WI38 (cell line): ENCODE results near the gene METRN.

Experiments
- H3K4me3 ChIP-seq: 2 replicates; pipeline ENCODE4 v1.5.1; 2011; ENCODE audit warnings: low read depth, mild to moderate bottlenecking, control low read depth, low read length
- TF ChIP-seq, protein P1 (sequence below): IDR thresholded peaks from 2 replicates; pipeline ENCODE4 v1.5.1; 2012; ENCODE audit warnings: low read depth, mild to moderate bottlenecking, control low read depth, low read length

The METRN gene

DNA sequence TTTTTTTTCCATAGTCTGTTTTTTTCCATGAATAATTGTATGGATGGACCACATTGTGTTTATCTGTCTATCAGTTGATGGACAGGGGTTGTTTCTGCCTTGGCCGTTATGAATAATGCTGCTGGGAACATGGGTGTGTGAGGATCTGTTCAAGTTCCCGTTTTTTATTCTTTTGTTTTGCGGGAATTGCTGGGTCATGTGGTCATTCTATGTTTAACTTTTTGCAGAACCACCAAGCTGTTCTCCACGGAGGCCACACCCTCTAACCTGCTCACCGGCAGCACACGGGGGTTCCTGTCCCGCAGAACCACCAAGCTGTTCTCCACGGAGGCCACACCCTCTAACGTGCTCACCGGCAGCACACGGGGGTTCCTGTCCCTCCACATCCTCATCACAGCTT is 39.7 kb downstream of the METRN start:
- no peak overlapping the region for H3K4me3 ChIP-seq
- TF ChIP-seq, protein P1, sequence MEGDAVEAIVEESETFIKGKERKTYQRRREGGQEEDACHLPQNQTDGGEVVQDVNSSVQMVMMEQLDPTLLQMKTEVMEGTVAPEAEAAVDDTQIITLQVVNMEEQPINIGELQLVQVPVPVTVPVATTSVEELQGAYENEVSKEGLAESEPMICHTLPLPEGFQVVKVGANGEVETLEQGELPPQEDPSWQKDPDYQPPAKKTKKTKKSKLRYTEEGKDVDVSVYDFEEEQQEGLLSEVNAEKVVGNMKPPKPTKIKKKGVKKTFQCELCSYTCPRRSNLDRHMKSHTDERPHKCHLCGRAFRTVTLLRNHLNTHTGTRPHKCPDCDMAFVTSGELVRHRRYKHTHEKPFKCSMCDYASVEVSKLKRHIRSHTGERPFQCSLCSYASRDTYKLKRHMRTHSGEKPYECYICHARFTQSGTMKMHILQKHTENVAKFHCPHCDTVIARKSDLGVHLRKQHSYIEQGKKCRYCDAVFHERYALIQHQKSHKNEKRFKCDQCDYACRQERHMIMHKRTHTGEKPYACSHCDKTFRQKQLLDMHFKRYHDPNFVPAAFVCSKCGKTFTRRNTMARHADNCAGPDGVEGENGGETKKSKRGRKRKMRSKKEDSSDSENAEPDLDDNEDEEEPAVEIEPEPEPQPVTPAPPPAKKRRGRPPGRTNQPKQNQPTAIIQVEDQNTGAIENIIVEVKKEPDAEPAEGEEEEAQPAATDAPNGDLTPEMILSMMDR = no peak

DNA sequence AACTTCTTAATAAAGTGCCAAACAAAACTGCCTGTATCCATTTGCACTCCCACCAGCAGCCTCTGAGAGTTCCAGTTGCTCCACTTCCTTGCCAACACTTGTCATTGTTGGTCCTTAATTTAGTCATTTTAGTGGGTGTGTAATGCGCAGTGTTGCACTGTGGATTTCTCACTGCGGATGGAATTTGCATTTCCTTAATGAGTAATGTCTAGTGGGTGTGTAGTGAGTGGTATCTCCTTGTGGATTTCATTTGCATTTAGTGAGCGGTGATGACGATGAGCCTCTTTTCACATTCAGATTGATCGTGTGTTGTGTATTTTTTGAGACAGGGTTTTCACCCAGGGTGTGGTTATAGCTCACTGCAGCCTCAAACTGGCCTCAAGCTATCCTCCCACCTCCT is 41.5 kb downstream of the METRN start:
- H3K4me3 ChIP-seq = no peak overlapping the region
- TF ChIP-seq, protein P1 = no peak

- TF ChIP-seq, protein P1 = no peak
These were observed 44.4 kb downstream of the METRN start for GRCh38 chr16:759110-759910.

GRCh38 chr16:760065-760464 is 45.1 kb downstream of the METRN start:
- TF ChIP-seq, protein P1 = no peak

More at GRCh38 chr16:759110-759910, 44.4 kb downstream of the METRN start:
- no peak overlapping the region for H3K4me3 ChIP-seq

DNA sequence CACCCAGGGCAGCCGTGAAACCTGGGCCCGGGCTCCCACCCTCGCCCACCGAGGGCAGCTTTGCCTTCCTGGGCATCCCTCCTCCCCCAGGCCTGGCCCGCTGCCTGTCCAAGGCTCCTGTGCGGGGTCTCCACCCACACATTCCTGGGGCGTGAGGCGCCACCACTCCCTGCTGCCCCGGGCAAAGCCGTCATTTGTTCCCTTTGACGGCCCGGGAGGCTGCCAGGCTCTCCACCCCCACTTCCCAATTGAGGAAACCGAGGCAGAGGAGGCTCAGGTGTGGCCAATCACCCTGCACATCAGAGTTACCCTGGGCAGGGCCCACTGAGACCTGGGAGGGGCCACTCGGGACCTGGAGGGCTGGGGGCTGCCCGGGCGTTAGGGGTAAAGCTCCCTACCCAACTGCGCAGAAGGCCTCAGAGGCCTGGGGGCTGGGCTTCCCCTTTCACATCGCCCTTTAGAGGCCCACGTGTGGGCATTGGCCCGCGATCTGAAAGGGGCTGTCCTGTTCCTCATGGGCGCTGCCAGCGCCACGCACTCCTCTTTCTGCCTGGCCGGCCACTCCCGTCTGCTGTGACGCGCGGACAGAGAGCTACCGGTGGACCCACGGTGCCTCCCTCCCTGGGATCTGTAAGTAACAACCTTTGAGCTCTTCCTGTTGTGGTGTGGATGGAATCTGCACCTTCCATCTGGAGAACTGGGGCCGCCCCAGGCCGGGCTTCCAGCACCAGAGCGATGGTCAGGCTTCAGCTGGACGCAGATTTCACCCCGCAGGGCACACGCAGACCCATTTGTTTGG is 45.8 kb downstream of the METRN start, which contains the start of gene MSLN:
TSS of gene MSLN (plus strand) at position 190 of the 799 bp plus-strand sequence. CDS start 1,947 bp downstream, outside the sequence.
- no peak within 1 kb of the TSS for H3K4me3 ChIP-seq
- TF ChIP-seq, protein P1 = no peak

More at GRCh38 chr16:760065-760464, 45.1 kb downstream of the METRN start:
- no peak overlapping the region for H3K4me3 ChIP-seq

GRCh38 chr16:761625-762513 is 47.0 kb downstream of the METRN start:
- TF ChIP-seq, protein P1 = no peak
- no peak overlapping the region for H3K4me3 ChIP-seq
